ENCODE measurements around the gene SYT11.

GRCh38 chr1:155899683-155900082 is 40.3 kb downstream of the SYT11 start:
- TF ChIP-seq CTCF (IDR thresholded peaks at IDR 0.05 in 4 of 5, conservative IDR thresholded peaks at IDR 0.05 in 1 of 5) (no peak), POLR2A (IDR thresholded peaks at IDR 0.05) (no peak)
